ENCODE data around the gene RGS14.

RGS14 gene

DNA sequence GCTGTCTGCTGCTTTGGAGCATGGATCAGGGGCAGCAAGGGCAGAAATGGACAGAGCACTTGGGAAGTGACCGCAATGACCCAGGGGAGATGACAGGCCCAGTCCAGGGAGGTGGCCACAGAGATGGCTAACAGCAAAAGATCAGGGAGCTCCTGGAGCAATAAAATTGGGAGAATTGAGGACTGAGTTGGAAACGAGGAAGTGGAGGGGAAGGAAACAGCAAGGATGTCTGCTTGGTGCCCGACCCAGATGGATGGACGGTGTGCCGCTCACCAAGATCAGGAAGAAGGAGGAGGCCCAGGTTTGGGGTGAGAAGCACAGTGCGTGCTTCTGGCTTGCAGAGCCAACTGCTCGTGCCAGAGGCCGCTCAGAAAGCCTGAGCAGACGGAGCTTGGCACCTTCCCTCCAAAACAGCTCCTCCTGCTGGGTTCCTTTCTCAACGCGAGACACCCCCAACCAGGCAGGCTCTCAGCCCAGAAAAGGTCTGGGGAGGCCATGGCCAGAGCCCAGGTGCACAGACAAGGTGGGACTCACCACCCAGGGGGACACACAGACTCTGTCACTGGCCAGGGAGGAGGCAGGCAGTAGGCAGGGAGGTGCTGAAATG is 24.8 kb downstream of the RGS14 start:
- no peak for DNase-seq (ENCODE audit: low read depth, low spot score)

DNA sequence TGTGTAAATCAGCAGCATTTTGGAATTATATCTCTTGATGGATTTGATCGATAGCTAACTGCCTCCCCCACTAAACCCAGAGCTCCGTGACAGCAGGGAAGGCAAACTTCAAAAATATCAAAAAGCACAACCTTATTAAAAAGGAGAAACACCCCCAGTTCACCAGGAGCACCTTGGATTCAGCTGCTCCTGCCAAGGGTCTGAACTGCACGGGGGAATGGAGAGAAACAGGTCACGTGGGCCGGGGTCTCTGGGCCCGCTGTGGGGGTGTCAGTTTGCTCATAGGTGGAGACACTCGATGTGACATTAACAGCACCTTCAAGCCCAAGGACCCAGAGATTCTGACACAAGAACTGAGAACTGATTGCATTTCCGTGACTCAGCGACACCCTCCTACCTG is 25.5 kb downstream of the RGS14 start:
- no peak for DNase-seq (ENCODE audit: low read depth, low spot score)

DNA sequence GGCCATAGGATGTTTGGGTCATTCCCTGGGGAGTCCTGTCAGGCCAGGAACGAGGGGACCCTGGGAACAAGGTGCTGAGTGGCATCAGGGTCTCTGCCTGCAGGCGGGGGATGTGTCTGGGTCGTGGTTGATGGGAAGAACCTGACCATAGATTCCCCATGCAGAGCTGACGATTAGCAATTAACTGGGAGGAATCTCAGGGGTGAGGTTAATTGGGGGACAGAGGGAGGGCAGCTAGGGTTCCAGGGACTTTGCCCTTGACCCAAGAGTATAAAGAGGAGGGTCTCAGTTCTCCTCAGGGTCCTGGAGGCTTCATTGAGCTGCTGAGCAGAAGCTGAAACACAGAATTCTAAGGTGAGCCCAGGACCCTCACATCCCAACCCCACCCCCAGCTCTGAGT is 26.4 kb downstream of the RGS14 start, which contains the start of gene SLC34A1:
Gene SLC34A1 (plus strand): TSS at position 301 of the 400 bp plus-strand sequence. CDS start 1,308 bp downstream, outside the sequence.
- DNase-seq (ENCODE audit: low read depth, low spot score), result no peak

DNA sequence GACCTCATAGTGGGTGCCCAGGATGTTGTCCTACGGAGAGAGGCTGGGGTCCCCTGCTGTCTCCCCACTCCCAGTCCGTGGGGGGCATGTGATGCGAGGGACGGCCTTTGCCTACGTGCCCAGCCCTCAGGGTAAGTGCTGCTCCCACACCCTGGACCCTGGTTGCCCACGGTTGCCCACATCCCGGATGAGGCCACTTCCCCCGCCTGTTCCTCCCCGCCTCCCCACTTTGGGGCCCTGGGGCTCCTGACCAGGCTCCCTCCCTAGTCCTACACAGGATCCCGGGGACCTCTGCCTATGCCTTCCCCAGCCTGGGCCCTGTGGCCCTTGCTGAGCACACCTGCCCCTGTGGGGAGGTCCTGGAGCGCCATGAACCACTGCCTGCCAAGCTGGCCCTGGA is 28.0 kb downstream of the RGS14 start:
- no peak for DNase-seq (ENCODE audit: low read depth, low spot score)

- no peak for DNase-seq (ENCODE audit: low read depth, low spot score)
Observed at GRCh38 chr5:177386542-177386941, 28.8 kb downstream of the RGS14 start.

DNA sequence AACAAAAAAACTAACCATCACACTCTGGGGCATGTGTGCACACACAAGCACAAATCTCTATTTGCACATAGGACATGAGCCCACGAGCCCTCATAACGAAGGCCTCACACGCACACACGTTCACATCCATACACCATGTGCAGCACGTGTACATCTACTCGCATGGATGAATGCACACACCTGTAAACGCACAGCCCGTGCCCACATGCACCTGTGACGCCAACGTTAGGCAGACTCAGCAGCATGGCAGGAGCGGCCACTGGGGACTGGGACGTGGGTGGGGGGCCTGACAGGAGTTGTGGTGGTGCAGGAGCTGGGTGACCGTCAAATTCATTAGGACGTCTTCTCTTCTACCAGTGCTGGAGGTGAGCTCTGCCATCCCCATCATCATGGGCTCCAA is 29.7 kb downstream of the RGS14 start:
- DNase-seq (ENCODE audit: low read depth, low spot score), result no peak

GRCh38 chr5:177388521-177389052 is 30.9 kb downstream of the RGS14 start:
- no peak for DNase-seq (ENCODE audit: low read depth, low spot score)

DNA sequence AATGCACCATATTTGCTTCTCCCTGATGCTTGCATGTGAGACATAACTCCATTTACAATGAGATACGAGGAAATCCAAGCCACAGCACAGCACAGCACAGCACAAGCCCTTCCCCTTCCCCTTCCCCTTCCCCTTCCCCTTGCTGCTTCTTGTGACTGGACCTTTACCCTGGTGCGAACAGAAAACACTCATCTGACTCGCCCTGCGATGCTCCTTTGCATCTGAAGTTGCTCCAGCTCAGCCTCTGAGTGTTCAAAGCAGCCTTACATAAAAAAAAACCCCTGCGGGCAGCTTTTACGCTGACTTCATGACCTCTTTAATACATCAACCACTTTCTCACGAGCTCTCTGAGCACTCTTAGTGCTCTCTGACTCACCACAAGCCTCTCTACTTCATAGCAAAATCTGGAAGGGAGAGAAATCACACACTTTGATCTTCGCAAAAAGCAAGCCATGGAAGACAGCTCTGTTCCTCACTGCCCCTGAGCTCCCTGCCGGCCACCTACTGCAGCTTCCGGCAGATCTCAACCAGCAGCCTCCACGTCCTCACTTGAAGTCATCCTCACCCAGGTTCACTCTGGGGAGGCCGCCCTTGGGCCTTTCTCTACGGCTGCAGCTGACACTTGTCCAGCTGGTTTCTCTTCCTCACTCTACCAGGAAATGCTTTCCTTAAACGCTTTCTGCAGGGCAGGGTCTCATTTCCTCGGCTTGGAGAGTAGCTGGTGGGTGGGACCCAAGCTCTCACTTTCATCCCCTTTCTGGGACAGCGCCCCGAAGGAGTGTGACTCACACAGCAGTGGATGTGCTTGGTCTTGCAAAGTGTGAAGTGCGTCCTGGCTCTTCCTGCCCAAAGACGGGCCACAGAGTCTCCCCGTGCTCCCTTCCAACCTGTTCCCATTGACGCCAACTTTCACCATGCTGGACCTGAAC is 31.8 kb downstream of the RGS14 start:
- DNase-seq (ENCODE audit: low read depth, low spot score), result no peak

- peak; percentile 83 for DNase-seq (ENCODE audit: low read depth, low spot score)
Observed at GRCh38 chr5:177390363-177391300, 32.9 kb downstream of the RGS14 start.

- DNase-seq (ENCODE audit: low read depth, low spot score), result no peak
Observed at GRCh38 chr5:177392765-177393164, 35.0 kb downstream of the RGS14 start.

DNA sequence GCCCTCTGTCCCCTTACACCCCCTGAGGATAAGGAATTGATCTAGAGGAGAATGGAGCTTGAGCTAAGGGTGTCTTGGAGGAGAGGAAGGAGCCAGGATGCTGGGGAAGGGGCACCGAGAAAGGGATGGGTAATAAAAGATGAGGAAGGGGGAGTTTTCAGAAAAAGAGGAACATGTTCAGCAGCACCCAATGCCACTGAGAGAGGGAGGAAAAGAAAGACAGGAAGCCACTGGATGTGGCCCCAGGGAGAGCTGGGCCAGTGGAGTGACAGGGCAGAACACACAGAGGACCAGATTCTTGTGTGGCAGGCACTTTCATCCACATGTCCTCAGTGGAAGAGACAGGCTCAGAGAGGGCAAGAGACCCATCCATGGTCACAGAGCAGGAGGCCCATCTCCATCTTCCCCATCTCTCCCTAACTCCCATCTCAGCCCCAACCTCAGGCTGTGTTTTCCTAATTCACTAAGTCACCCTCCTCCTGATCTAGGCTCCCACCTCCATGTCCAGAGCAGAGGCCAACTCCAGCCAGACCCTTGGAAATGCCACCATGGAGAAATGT is 35.6 kb downstream of the RGS14 start:
- DNase-seq (ENCODE audit: low read depth, low spot score), result no peak

- no peak for DNase-seq (ENCODE audit: low read depth, low spot score)
Observed at GRCh38 chr5:177393990-177394389, 36.3 kb downstream of the RGS14 start.

GRCh38 chr5:177396078-177396477 is 38.4 kb downstream of the RGS14 start:
- no peak for DNase-seq (ENCODE audit: low read depth, low spot score)

DNA sequence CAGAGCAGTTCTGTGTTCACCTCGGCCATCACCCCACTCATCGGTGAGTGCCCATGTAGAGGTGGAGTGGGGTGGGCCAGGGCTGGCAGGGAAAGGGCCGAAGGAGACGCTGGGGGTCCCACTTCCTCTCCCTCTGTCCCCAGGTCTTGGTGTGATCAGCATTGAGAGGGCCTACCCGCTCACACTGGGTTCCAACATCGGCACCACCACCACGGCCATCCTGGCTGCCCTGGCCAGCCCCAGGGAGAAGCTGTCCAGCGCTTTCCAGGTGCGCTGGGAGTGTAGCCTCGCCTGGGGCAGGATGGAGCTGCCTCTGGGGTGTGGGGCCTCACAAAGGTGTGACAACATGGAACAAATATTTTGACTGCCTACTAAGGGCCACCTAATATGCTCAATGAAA is 39.1 kb downstream of the RGS14 start:
- no peak for DNase-seq (ENCODE audit: low read depth, low spot score)

DNA sequence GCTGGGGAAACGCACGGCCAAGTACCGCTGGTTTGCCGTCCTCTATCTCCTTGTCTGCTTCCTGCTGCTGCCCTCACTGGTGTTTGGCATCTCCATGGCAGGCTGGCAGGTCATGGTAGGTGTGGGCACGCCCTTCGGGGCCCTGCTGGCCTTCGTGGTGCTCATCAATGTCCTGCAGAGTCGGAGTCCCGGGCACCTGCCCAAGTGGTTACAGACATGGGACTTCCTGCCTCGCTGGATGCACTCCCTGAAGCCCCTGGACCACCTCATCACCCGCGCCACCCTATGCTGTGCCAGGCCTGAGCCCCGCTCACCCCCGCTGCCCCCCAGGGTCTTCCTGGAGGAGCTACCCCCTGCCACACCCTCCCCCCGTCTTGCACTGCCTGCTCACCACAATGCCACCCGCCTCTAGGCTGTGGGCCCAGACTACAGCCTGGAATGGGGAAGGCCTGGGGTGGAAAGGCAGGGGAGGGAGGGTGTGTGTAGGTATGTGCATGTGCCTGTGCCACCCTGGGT is 40.2 kb downstream of the RGS14 start:
- no peak for DNase-seq (ENCODE audit: low read depth, low spot score)

GRCh38 chr5:177399997-177400868 is 42.5 kb downstream of the RGS14 start, which contains the start of gene PFN3:
PFN3 (minus strand) TSS chr5:177400661; CDS start chr5:177400576, 85 bp downstream.
- DNase-seq (ENCODE audit: low read depth, low spot score), result no peak

DNA sequence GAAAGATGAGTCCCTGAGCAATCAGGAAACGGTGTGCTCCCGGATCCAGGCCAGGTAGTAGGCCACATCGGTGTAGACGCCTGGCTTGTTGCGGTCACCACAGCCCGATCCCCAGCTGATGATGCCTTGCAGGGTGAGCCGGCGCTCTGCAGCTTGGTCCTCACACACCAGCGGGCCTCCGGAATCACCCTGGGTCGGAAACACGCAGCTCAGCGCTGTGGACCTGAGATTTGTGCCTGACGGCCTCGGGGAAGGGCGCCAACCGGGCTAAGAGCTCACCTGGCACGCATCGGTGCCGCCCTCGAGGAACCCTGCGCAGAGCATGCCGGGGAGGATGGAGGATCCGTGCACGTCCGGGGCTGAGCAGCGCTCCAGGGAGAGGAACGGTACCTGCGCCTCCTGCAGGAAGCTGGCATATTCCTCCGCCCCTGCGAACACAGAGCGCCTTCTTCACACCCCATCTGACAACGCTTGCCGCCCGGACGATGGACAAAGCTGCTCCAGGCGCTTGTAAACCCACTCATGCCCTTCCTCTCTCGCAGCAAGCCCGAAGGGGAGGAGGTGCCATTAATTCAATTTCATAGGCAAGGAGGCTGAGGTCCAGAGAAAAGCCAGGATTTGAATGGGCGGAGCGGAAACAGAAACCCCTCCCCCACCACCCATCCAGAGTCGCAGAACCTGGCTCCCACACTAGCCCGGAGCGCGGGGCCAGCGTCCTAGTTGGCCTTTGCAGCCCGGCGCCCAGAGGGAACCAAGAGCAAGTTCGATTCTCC is 44.7 kb downstream of the RGS14 start:
- DNase-seq (ENCODE audit: low read depth, low spot score), result peak; percentile 25

DNA sequence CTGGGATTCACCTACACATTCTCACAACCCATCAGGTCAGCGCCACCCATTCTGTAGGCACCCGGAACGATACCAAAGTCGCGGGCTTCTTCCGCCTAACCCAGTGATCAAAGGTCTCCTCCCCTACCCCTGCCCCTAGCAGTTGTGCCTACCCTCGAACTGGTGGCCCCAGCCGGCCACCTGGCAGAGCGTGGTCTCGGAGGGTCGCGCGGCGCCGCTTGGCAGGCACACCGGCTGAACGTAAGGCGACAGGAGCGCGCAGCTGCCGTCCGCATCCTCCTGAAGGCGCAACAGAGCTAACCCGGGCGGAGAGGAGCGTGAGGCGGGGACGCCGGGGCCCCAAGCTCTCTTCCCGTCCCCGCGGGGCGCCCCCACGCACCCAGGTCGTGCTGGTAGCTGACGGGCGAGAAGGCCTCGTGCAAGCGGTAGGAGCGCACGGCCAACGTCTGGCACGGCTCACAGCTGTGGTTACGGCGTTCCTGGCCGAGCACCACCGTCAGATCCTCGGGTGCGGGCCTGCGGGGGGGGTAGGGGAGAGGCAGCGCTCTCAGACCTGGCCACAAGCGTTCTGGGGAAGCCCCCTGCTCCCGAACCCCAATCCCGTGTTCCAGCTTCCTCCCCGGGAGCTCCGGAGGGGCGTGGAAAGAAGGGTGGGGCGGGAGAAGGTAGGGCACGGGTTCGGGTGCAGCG is 45.5 kb downstream of the RGS14 start:
- DNase-seq (ENCODE audit: low read depth, low spot score), result no peak

All from activated naive CD8-positive, alpha-beta T cell treated with anti-CD3 and anti-CD28 coated beads, Interleukin-2, amount 50 U/mL, for 16 hours (primary cell).